ENCODE measurements around the gene ARHGAP5.

DNA sequence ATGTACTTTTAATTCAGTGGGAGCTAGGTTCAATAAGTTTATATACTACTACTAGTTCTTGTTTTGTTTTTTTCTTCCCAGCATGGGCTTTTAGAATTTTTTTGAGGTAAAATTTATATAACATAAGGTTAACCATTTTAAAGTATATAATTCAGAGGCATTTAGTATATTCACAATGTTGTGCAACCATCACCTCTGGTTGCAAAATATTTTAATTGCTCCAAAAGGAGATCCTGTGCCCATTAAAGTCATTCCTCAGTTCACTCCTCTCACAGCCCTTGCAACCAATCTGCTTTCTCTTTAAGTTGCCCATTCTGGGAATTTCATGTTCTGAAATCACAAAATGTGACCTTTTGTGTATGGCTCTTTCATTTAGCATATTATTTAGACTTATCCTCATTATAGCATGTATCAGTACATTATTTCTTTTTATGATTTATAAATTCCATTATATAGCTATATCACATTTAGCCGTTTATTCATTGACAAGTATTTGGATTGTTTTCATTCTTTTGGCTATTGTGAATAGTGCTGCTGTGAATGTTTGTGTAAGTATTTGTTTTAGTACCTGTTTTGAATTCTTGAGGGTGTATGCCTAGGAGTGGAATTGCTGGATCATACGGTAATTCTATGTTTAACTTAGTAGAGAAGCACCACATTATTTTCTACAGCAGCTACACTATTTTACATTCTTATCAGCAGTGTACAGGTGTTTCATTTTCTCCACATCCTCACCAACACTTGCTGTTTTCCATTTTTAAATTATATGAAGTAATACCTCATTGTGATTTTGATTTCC lies 59.1 kb downstream of the ARHGAP5 start:
- no peak for TF ChIP-seq POLR2AphosphoS5 (IDR thresholded peaks at IDR 0.05; ENCODE audit: borderline replicate concordance, low read depth, low read length)
- TF ChIP-seq EZH2 (IDR thresholded peaks at IDR 0.05): no peak
